ENCODE measurements around the gene CYP4B1.
"Not testable (repeated sequence)": the region's sequence is repeated elsewhere in the genome, so short reads cannot be mapped to it uniquely, and the experiment has no call there.

CYP4B1 gene

DNA sequence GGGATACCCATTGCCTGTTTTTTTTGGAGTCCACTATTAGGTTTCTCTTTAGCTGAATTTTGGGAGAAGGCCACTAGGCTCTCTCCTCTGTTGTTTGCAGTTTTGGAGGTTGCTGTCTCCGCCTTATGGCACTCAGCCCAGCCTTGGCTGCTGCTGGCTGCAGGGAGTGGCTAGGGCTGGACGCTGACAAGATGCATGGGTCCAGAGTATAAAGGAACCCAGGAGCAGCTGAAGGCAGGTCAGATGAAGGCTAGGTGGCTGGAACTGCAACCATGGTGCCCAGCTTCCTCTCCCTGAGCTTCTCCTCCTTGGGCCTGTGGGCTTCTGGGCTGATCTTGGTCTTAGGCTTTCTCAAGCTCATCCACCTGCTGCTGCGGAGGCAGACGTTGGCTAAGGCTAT is at the start of gene CYP4B1:
Gene CYP4B1 (plus strand): TSS at position 237 of the 400 bp plus-strand sequence. CDS start 36 bp downstream, at position 273.
- no peak for DNase-seq (ENCODE audit: low read depth, low spot score)

DNA sequence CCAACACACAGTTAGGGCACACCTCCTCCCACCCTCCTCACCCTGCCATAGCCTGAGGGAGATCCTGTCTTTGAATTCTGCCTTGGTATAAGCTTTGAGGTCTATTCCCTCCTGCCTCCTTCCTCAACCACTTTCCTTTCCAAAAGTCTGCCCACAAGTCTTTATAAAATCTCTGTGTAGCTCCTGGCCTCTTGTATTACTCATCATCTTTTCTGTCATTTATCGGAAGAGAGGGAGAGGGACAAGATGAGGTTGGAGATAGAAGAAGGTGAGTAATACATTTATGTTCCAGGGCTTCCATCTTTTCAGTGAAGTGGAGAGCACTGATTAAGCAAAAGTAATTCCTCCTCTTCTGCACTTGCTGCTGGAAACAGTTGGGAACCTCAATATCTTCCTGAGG is 49.4 kb upstream of the CYP4B1 start:
- no peak for DNase-seq (ENCODE audit: low read depth, low spot score)

DNA sequence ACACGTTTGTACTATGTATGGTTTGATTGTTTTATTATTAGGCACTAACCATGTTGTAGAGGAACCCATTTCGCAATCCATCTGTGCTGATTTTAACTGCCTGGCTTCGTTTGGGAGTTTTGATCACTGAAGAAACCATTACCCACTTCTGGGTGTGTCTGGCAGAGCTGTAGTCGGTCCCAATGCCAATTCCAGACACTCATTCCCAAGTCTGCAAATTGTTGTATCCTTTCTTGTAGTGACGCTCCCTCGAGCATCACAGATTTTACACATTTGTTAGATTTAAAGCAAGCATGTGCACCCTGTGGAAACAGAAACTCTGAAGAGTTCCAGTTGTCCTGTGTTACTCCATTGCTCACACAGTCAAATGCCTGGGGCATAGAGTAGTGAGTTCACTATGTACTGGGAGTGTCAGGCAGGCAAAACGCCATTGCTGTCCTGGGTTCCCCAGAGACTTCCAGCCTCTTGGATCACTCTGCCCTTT is 48.9 kb upstream of the CYP4B1 start:
- no peak for DNase-seq (ENCODE audit: low read depth, low spot score)

DNA sequence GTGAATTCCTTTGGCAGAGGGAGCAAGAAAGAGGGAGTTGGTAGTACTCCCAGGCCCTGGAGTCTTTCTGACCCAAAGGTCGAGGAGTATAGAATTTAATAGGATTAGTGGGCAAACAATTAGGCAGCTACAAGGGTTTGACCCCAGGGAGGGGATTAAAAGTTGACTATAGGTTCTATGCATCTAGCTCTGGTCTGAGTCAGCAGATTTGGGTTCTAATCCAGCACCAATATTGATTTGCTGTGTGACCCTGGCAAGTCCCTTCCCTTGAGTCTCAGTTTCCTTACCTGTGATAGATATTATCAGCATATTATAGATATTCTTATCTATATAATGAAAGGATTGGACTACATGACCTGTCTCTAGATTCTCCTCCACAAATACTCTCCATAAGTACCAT is 44.9 kb upstream of the CYP4B1 start:
- no peak for DNase-seq (ENCODE audit: low read depth, low spot score)

DNA sequence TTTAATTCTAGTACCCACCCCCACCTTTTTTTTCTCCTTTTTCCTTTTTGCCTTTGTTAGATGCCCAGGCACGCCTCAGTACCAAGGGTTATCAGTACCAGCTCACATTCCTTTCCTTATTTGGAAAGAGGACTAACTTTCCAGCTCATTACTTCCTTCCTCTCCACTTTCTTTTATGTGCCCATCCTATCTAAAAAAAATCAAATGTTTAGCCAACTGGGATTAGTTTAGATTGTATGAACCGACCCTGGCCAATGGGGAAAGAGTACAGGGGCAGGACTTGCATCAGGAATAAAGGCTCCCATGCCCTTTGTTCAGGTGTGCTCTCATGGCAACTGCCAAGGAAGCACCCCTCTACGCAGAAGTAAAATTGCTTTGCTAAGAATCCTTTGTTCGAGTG is 44.1 kb upstream of the CYP4B1 start:
- DNase-seq (ENCODE audit: low read depth, low spot score), result not testable (repeated sequence)

DNA sequence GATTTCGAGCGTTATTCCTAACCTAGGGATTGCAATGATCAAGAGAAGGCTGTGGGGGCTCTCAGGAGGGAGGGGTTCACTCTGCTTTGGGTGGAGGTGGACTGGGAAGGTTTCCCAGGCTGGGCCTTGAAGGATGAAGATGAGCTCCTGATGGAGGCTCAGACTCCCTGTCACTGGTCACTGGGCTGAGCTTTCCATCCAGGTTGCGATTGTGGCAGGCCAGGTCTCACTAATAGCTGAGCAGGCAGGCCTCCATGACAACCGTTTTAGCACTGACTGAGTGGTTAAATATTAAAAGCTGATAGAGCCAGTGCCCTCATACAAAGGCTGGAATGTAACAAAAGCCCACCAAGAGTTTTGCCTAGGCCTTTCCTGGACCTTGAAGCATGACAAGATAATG is 43.7 kb upstream of the CYP4B1 start:
- DNase-seq (ENCODE audit: low read depth, low spot score), result no peak

DNA sequence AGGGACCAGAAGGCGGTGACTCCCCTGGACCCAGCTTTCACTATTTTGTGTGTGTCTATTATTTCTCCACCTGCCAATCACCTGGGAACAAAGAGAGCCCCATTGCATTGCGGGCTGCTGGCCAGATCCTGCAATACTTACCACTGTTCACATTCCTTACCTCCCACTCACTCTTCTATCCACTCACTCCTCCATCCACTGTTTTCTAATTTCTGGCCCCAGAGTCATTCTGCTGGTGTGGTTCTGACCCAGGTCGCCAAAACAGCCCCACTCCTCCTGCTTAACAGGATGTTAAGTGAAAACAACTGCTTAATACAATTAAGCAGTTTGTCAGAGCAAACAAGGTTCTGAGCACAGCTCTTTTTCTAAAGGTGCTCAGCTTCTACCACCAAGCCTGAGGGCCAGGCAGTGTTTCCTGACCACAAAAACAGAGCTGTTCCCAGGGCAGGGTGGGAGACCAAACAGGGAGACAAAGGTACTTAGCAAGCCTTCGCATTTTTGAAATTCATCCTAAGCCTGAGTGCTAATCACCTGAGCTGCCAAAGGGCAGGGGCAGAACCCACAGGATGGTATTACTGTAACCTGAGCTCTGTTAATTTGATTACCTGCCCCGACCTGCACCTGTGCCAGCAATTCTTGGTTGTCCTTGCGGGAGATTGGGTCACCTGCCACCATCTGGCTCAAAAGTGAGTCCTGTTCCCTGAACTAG is 41.4 kb upstream of the CYP4B1 start:
- no peak for DNase-seq (ENCODE audit: low read depth, low spot score)

DNA sequence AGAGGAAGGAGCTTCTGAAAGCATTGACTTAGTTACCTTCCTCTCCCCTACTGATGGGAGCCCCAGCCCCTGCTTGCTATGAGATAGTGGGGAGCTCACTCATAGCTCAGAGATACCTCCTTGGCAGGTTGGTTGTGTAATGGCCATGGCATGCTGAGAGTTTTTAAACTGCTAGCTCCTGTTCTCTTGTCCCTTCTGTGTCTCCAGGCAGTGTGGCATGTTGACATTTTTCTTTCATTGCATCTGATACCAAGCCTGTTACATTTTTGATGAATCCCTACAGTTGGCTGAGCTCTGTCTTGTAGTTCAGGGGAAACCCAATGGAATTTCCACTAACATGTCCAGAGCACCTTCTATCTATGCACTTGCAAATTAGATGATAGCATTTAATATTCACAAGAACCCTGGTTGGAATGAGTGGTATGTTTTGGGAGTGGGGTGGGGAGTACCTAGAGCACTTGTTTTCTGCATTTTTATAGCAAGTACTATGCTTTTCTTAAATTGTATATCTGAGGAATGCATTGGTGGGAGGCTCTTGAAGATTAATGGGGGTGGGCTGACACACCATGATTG is 40.8 kb upstream of the CYP4B1 start:
- no peak for DNase-seq (ENCODE audit: low read depth, low spot score)

DNA sequence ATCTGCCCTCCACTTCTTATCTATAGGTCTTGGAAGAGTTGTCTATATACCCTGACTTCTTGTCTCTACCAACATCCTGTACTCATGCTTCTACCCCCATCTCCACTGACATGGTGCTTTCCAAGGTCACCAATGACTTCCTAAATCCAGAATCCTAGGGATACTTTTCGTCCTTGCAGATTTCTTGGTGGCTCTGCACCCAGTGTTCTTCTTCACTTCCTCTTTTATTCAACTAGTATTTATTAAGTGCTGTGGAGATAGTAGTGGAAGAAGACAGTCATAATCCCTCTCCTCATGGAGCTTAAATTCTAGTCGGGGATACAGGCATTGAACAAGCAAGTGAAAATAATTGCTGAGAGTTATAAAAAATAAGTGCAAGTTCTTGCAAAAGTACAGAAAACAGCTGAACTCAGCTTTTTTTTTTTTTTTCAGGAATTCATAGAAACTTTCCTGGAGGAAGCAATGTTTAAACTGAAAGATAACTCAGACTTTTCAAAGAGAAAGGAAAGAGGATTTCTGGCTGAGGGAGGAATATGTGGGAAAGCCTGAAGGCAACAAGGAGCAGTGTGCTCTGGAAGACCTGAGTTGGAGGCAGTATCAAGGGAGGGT is 38.2 kb upstream of the CYP4B1 start:
- no peak for DNase-seq (ENCODE audit: low read depth, low spot score)

DNA sequence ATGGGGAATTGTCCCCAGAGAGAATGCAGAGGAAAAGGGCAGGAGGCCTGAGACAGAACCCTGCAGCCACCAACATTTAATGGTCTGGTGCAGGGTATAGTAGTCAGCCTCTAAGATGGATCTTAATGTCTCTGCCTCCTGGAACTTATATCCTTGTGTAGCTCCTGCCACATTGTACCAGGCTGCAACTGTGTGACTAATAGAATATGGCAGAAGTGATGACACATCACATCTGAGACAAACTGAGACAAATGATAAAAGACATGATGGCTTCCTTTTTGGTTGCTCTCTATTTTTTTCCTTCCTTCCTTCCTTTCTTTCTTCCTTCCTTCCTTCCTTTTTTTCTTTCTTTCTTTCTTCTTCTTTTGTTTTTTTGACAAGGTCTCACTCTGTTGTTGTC is 37.1 kb upstream of the CYP4B1 start:
- no peak for DNase-seq (ENCODE audit: low read depth, low spot score)

DNA sequence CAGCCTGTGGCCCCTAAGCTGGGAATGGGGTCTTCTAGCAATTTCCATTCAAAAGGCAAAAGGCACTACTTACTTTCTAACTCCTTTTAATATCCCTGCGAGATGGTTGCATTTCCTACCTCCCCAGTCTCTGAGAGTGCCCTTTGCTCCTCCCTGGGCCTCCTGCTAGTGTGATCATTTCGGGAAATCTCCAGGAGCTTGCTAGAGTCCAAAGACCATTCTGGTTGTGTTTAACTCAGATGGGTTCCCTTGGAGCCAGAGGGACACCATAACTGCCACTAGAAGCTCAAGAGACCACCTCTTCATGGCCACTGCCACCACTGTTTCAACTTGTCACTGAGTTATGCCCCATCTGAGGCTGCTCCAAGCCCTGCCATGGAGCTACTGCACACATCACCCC is 34.4 kb upstream of the CYP4B1 start:
- DNase-seq (ENCODE audit: low read depth, low spot score), result no peak

DNA sequence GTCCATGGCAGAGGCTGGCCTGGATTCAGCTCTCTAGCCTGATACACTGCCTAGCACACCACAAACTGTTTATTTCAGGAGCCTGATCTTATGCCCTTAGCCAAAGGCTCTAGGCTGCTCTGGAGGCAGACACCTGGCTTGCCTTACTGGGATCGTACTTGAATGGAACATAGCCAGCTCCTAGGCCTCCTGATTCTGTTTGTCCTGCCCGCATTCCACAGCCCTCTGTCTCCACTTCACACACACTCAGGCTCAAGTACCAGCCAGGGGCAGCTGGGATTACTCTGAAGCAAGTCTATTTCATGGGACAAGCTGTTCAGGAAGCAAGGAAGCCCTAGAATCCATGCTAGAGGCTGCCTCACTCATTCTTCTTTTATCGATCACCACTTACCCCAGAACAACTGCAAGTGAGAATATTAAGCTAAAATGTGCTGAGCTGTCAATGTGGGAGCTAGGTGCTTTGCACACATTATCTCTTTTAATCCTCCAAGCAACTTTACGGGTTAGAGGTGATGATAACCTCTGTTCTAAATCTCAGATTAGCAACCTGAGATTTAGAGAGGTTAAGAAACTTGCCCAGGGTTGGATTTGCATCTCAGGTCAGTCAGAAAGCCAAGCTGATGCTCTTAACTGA is 31.1 kb upstream of the CYP4B1 start:
- DNase-seq (ENCODE audit: low read depth, low spot score), result no peak

DNA sequence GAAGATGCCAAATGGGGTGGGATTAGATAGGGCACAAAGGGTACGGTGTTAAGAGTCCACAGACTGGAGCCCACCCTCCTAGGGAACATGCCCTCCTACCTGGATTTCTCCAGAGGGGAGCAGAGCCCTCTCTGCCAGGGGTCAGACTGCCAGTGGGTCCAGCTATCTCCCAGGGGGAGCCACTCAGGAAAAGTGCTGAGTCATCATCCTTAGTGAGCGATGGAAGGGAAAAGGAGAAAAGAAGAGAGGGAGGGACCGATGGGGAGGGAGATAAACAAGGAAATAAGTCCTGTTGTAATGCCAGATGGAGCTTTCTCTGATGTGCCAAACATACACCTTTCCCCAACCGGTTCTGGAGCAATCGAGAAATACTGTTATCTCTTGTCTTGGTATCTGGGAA is 30.4 kb upstream of the CYP4B1 start:
- DNase-seq (ENCODE audit: low read depth, low spot score), result no peak

DNA sequence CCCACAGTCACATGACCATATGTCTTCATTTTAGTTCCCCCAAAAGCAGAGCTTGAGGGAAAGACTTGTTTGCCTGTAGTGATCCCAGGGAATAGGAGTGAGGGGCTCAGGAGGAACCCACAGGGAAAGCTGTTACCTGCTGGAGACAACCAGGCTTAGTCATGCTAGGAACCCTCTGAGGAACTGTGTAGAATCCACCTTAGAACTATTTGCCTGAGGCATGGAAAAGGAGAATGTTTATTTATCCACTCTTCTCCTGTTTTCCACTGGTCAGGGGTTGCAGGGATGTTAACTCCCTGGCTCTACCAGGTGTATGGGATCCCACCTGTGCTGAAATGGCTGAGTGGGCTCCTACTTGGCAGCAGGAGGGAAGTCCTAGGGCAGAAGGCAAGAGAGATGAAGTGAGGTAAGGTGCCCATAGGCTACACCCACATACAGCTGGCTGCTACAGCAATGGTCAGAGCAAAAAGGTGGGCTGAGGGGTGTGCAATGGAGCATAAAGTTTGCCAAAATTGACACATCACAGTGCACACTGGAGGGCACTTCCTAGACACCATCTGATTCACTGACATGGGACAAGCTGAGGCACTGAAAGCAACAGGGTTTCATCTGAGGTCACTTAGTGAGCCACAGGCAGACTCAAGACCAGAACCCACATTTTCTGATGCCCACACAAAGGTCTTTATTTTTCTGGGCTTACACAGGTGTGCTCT is 29.7 kb upstream of the CYP4B1 start:
- DNase-seq (ENCODE audit: low read depth, low spot score), result no peak

DNA sequence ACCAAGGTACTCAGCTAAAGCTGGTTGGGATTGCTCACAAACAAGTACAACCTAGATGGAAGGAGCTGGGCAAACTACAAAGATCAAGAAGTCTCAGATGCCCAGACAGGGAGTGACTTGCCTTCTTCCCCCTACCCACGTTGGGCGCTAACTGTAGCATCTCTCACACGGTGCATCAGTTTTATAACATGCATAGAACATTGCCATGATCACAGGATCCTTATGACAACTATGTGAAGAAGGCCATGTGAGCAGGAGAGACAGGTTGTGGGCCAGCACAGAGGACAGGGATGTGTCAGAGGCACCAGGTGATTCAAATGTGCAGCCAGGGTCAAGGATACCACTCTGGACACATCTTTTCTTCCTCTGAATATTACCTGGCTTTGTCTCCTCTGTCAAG is 28.3 kb upstream of the CYP4B1 start:
- no peak for DNase-seq (ENCODE audit: low read depth, low spot score)

DNA sequence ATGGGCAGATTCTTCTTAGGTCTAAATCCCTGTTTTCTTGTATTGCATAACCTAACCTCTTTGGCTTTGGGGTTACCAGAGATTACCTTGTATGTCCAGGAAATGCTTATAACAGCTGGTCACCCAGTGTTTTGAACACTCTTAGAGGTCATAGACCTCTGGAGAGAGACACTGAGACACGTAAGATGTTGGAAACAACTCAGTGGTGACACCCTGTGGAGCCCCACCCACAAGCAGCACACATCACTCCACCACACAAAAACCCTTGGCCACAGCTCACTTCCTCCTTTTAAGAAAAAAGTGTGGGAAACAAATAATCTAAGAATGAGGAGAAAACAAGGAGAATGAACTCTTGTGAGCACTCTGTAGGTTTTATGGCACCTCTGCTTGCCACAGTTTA is 26.3 kb upstream of the CYP4B1 start:
- DNase-seq (ENCODE audit: low read depth, low spot score), result no peak

DNA sequence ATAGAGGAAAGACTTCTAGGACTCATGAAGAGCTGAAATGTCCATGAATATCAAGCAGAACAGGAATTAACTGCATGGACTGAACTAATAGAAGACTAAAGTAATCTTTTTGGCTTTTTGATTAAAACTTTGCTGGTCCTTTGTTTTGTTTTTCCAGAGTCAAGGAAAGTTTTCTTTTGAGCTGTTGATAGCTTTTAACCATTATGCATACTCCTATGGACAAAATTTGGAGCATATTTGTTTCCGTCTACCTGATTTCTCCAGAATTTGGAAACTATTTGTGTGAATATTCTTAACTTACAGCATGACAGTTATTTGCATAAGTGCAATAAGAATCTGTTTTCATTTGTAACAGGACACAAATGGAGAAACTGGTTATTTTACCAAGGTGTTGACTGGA is 24.5 kb upstream of the CYP4B1 start:
- no peak for DNase-seq (ENCODE audit: low read depth, low spot score)

DNA sequence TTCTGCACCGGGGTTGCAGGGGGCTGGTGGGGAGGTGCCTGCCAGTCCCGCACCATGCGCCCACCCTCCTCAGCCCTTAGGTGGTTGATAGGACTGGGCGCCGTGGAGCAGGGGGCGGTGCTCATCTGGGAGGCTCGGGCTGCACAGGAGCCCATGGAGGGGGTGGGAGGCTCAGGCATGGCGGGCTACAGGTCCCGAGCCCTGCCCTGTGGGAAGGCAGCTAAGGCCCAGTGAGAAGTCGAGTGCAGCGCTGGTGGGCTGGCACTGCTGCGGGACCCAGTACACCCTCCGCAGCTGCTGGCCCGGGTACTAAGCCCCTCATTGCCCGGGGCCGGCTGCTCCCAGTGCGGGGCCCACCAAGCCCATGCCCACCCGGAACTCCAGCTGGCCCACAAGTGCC is 20.4 kb upstream of the CYP4B1 start:
- DNase-seq (ENCODE audit: low read depth, low spot score), result not testable (repeated sequence)

DNA sequence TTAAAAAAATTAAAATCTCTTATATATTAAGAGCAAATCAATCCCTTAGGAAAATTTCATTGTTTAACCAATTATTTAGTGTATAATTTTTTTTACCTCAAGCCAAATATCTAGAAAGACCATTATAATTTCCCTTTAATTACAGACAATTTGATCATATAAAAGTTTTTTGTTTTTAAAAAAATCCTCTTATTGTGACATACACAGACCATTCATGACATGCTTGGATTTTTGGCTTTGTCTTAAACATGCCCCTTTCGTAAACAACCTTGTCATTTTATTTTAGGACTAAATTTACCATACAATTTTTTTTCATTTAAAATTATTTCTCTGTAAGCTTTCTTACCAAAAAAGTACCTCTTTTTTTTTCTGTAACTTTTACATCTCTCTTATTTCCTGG is 14.2 kb upstream of the CYP4B1 start:
- no peak for DNase-seq (ENCODE audit: low read depth, low spot score)

DNA sequence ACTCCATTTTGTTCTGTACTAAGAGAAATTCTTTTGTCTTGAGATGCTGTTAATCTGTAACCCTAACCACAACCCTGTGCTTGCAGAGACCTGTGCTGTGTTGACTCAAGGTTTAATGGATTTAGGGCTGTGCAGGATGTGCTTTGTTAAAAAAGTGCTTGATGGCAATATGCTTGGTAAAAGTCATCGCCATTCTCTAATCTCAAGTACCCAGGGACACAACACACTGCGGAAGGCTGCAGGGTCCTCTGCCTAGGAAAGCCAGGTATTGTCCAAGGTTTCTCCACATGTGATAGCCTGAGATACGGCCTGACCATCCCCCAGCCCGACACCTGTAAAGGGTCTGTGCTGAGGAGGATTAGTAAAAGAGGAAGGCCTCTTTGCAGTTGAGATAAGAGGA is 10.2 kb upstream of the CYP4B1 start:
- not testable (repeated sequence) for DNase-seq (ENCODE audit: low read depth, low spot score)

DNA sequence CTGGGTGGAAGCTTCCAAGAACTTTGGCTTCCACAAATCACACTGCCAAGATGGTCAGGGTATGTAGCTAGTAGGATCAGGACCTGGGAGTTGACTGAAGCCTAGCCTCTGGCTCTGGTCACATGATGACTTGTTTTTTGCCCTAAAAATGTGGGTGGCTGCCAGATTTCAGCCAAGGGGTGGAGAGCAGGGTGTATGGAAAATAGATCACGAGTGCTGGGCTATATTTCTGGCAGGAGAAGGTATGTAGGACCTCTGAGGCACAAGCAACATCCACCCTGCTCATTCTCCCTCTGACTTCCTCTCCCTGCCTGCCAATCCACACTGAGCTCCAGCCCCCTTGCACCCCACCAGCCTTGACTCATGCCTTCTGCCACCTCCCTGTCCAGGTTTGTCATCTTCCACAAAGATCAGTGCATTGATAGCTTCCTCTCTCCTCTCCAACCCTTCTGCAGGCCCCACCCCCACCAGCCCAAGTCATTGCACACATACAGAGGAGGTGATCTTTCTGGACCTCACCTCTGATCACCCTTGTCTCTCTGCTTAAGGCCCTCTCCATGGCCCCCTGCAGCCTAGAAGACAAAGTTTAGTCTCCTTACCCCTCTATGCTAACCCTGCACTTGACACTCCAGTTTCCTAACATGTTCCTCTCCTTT is 8.3 kb upstream of the CYP4B1 start:
- DNase-seq (ENCODE audit: low read depth, low spot score), result no peak

DNA sequence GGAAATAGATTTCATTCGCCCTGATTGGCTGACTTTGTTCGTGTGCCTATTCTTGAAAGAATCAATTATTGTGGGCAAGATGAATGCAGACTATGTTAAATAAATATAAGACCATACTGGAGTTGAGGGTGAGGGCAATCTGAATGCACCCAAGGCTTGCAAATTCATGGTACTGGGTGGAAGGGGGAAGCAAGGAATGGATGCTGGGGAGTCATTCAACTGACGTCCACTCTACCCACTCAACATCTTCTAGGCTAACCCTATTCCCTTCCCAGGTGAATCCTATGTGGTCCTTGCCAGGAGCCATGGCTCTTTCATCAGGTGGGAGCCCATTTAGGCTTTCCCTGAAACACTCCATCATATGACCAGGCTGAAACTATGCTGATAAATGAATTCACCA is 5.7 kb upstream of the CYP4B1 start:
- DNase-seq (ENCODE audit: low read depth, low spot score), result no peak
